UCSD-AML1 (cell line): ENCODE measurements around the gene SLF1.

Source experiments
- DNase-seq: peaks from one replicate; lab custom pipeline; 2025; ENCODE audit not compliant: unreplicated experiment; lab: John Stamatoyannopoulos, UW

SLF1 gene

GRCh38 chr5:94707359-94707758 is 88.9 kb downstream of the SLF1 start:
- DNase-seq: no peak

- no peak for DNase-seq
Measured at GRCh38 chr5:94709277-94709676, 90.8 kb downstream of the SLF1 start.

- no peak for DNase-seq
Measured at GRCh38 chr5:94711785-94712184, 93.3 kb downstream of the SLF1 start.

- DNase-seq: no peak
Measured at GRCh38 chr5:94715768-94716167, 97.3 kb downstream of the SLF1 start.

GRCh38 chr5:94725142-94725541 is 106.7 kb downstream of the SLF1 start:
- no peak for DNase-seq

- no peak for DNase-seq
Measured at GRCh38 chr5:94731471-94731870, 113.0 kb downstream of the SLF1 start.

- DNase-seq: no peak
Measured at GRCh38 chr5:94736498-94736897, 118.0 kb downstream of the SLF1 start.

- DNase-seq: no peak
Measured at GRCh38 chr5:94740286-94740685, 121.8 kb downstream of the SLF1 start.

GRCh38 chr5:94742852-94743251 is 124.4 kb downstream of the SLF1 start:
- DNase-seq: no peak

- no peak for DNase-seq
Measured at GRCh38 chr5:94744906-94745305, 126.4 kb downstream of the SLF1 start.

GRCh38 chr5:94745786-94746730 is 127.6 kb downstream of the SLF1 start:
- no peak for DNase-seq

GRCh38 chr5:94746731-94747124 is 128.3 kb downstream of the SLF1 start:
- peak; percentile 9 for DNase-seq
